ENCODE data around the gene IL34. TPM values are rescaled to one million over a fixed set of nuclear protein-coding genes. Genes with fewer than 3 reads are reported as not detected.

The IL34 gene
- total RNA-seq, 1 experiment from 2014 or later = 4.4 TPM

- no peak overlapping the region for H3K4me3 Mint-ChIP-seq
- Histone ChIP-seq H3K79me1 (ENCODE audit: insufficient read depth, low read depth, low read length, poor library complexity, severe bottlenecking) (no peaks in the 10 kb centered on the region), H3K14ac (ENCODE audit: insufficient read depth, low read length) (no peak overlapping the region), H2BK20ac (ENCODE audit: low read depth, low read length, poor library complexity, severe bottlenecking) (no peak overlapping the region), H3K23me2 (ENCODE audit: insufficient read length, low read depth, low read length, poor library complexity, severe bottlenecking) (no peaks in the 10 kb centered on the region), H3K23ac (ENCODE audit: insufficient read length, low read depth, low read length) (no peak overlapping the region), H4K91ac (ENCODE audit: insufficient read length, low read depth, low read length) (no peak overlapping the region), H4K20me1 (ENCODE audit: control insufficient read depth, insufficient read depth, insufficient read length) (no peaks in the 10 kb centered on the region), H3K4ac (ENCODE audit: low read depth, low read length) (no peak overlapping the region), H4K5ac (ENCODE audit: insufficient read length, low read depth, low read length) (no peak overlapping the region), H3K4me2 (ENCODE audit: insufficient read depth, insufficient read length, low read length) (no peak overlapping the region), H3K56ac (ENCODE audit: insufficient read length, low read depth, low read length) (no peak overlapping the region), H3K27me3 (ENCODE audit: insufficient read depth, low read length) (no peaks in the 10 kb centered on the region; the same call in 1 of the 2 replicates), H3K4me1 (ENCODE audit: insufficient read depth, low read length) (no peaks in the 10 kb centered on the region; the same call in 1 of the 2 replicates), H2BK15ac (ENCODE audit: low read depth, low read length) (no peak overlapping the region), H2BK120ac (ENCODE audit: low read depth, low read length, poor library complexity, severe bottlenecking) (no peak overlapping the region), H2BK12ac (ENCODE audit: insufficient read length, low read depth, low read length) (no peak overlapping the region), H3K79me2 (ENCODE audit: insufficient read depth, low read length) (no peaks in the 10 kb centered on the region), H3K18ac (ENCODE audit: insufficient read length, low read depth, low read length) (no peak overlapping the region), H3K9me3 (ENCODE audit: control insufficient read depth, low read depth, low read length) (no peaks in the 10 kb centered on the region), H2BK5ac (ENCODE audit: insufficient read length, low read length) (no peak overlapping the region), H3K9ac (ENCODE audit: extremely low read depth, insufficient read length, low read length) (no peak overlapping the region), H3K27ac (ENCODE audit: insufficient read length, low read depth, low read length) (no peak overlapping the region), H3T11ph (ENCODE audit: low read length) (no peak overlapping the region), H2AK5ac (ENCODE audit: insufficient read length, low read length) (no peak overlapping the region), H4K8ac (replicated peaks; ENCODE audit: insufficient read length, low read depth, low read length) (no peak overlapping the region), H2AFZ (ENCODE audit: low read length) (no peak overlapping the region)
- WGBS (ENCODE audit: extremely low coverage, insufficient read length, low lambda C conversion rate) = no CpG with 5 or more reads among the region's 4 CpGs
- no peaks in the 10 kb centered on the region for H3K9me3 Mint-ChIP-seq
- TF ChIP-seq CTCF (conservative IDR thresholded peaks at IDR 0.05) = no peak
- no peak for DNase-seq
- H3K27me3 Mint-ChIP-seq (ENCODE audit: low read depth) = peaks cover 4% of the 10 kb centered on the region
- H3K27ac Mint-ChIP-seq = no peak overlapping the region
- H3K4me1 Mint-ChIP-seq = peaks cover 13 to 17% of the 10 kb centered on the region in 2 experiments
- peaks cover 14 to 32% (median 19%) of the 10 kb centered on the region in 3 experiments for H3K36me3 Mint-ChIP-seq (ENCODE audit: insufficient read depth in 1 of 3, low read depth in 3 of 3)
These were observed 34.5 kb upstream of the IL34 start for GRCh38 chr16:70611785-70612303.

Data from H9 (cell line).